ENCODE measurements around the gene TEX2. TPM values are rescaled to one million over a fixed set of nuclear protein-coding genes. Genes with fewer than 3 reads are reported as not detected.

TEX2 gene
- total and polyA plus RNA-seq, 9 of the 15 experiments (the other 6 are each of a cell fraction or from before 2014, with no cell fraction given), result 4.1 to 27.6 (median 19.3) TPM

DNA sequence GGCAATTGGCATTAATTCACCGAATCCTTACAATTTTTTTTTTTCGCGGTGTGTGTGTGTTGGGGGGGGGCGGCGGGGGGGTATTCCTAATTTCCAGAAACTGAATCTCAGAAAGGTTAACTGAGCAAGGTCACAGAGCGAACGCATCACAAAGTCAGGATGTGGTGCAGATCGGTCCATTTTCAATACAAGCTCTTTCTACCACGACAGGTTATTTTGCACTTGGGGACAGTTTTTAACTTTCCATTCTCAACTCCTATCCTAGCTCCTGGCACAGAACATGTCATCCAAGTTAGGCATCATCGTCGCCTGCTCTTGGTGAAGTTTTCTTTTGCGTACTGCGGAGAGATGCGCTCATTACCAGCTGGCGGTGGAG, 117.7 kb downstream of the TEX2 start (continued):
- TF ChIP-seq SAP30 (IDR thresholded peaks at IDR 0.05; ENCODE audit: borderline replicate concordance, insufficient read depth, low read depth, low read length, poor library complexity, severe bottlenecking) (peak; percentile 19), IFI16 (CRISPR knock-in tag; IDR thresholded peaks at IDR 0.05) (no peak), CBX3 (IDR thresholded peaks at IDR 0.05; ENCODE audit: borderline replicate concordance in 1 of 2, low read length in 2 of 2) (no peak), SIN3B (IDR thresholded peaks at IDR 0.05; ENCODE audit: low read depth) (peak; percentile 46; the same call in 1 of the 2 replicates), BCOR (IDR thresholded peaks at IDR 0.05) (no peak), KAT8 (IDR thresholded peaks at IDR 0.05; ENCODE audit: low read depth) (no peak), KLF6 (CRISPR knock-in tag; IDR thresholded peaks at IDR 0.05; ENCODE audit: borderline replicate concordance) (no peak), CCAR2 (IDR thresholded peaks at IDR 0.05; ENCODE audit: low read depth, low read length) (no peak), DACH1 (IDR thresholded peaks at IDR 0.05; ENCODE audit: partially characterized antibody) (peak; percentile 91), NFIX (CRISPR knock-in tag; IDR thresholded peaks at IDR 0.05; ENCODE audit: low read depth) (no peak), ZC3H11A (IDR thresholded peaks at IDR 0.05; ENCODE audit: low read depth, low read length) (no peak), TCF7L2 (IDR thresholded peaks at IDR 0.05; ENCODE audit: low read depth, low read length) (no peak), SMAD3 (CRISPR knock-in tag; conservative IDR thresholded peaks at IDR 0.05) (no peak), PHF8 (IDR thresholded peaks at IDR 0.05; ENCODE audit: borderline replicate concordance, low read length) (peak; percentile 56; the same call in 1 of the 2 replicates), ZNF124 (CRISPR knock-in tag; IDR thresholded peaks at IDR 0.05) (no peak), KAT2B (IDR thresholded peaks at IDR 0.05; ENCODE audit: low read depth, low read length) (no peak), NBN (IDR thresholded peaks at IDR 0.05; ENCODE audit: low read depth) (no peak)
- TF ChIP-seq, protein P1, sequence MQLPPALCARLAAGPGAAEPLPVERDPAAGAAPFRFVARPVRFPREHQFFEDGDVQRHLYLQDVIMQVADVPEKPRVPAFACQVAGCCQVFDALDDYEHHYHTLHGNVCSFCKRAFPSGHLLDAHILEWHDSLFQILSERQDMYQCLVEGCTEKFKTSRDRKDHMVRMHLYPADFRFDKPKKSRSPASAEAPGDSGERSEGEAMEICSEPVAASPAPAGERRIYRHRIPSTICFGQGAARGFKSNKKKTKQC (CRISPR knock-in tag; IDR thresholded peaks at IDR 0.05), result no peak
- TF ChIP-seq, protein P2, sequence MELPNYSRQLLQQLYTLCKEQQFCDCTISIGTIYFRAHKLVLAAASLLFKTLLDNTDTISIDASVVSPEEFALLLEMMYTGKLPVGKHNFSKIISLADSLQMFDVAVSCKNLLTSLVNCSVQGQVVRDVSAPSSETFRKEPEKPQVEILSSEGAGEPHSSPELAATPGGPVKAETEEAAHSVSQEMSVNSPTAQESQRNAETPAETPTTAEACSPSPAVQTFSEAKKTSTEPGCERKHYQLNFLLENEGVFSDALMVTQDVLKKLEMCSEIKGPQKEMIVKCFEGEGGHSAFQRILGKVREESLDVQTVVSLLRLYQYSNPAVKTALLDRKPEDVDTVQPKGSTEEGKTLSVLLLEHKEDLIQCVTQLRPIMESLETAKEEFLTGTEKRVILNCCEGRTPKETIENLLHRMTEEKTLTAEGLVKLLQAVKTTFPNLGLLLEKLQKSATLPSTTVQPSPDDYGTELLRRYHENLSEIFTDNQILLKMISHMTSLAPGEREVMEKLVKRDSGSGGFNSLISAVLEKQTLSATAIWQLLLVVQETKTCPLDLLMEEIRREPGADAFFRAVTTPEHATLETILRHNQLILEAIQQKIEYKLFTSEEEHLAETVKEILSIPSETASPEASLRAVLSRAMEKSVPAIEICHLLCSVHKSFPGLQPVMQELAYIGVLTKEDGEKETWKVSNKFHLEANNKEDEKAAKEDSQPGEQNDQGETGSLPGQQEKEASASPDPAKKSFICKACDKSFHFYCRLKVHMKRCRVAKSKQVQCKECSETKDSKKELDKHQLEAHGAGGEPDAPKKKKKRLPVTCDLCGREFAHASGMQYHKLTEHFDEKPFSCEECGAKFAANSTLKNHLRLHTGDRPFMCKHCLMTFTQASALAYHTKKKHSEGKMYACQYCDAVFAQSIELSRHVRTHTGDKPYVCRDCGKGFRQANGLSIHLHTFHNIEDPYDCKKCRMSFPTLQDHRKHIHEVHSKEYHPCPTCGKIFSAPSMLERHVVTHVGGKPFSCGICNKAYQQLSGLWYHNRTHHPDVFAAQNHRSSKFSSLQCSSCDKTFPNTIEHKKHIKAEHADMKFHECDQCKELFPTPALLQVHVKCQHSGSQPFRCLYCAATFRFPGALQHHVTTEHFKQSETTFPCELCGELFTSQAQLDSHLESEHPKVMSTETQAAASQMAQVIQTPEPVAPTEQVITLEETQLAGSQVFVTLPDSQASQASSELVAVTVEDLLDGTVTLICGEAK (IDR thresholded peaks at IDR 0.05), result peak; percentile 50
- TF ChIP-seq, protein P2 (CRISPR knock-in tag; IDR thresholded peaks at IDR 0.05), result no peak
